ENCODE data around the gene PLA2G6. TPM values are rescaled to one million over a fixed set of nuclear protein-coding genes. Genes with fewer than 3 reads are reported as not detected.

PLA2G6 gene
- total RNA-seq, 1 experiment from 2014 or later, result 6.0 TPM

Other genes starting within 250 kb of the PLA2G6 start
- 0.52 and 0.69 TPM in 2 replicates for gene C22orf23, start 228.2 kb downstream of the PLA2G6 start, total RNA-seq (2014; rRNA removed)
- gene POLR2F, start 228.1 kb downstream of the PLA2G6 start, total RNA-seq (2014; rRNA removed), result 177 and 238 TPM in 2 replicates
- 1.1 TPM in 1 of 2 replicates, not detected in the other for gene SOX10, start 197.3 kb downstream of the PLA2G6 start, total RNA-seq (2014; rRNA removed)
- 41.7 and 45.5 TPM in 2 replicates for gene PICK1, start 124.4 kb downstream of the PLA2G6 start, total RNA-seq (2014; rRNA removed)
- not detected in 2 replicates for gene SLC16A8, start 97.6 kb downstream of the PLA2G6 start, total RNA-seq (2014; rRNA removed)
- gene BAIAP2L2, start 71.1 kb downstream of the PLA2G6 start, total RNA-seq (2014; rRNA removed), result 0.80 TPM in 1 of 2 replicates, not detected in the other
- 72.6 and 112 TPM in 2 replicates for gene MAFF, start 20.2 kb upstream of the PLA2G6 start, total RNA-seq (2014; rRNA removed)
- gene TMEM184B, start 91.2 kb upstream of the PLA2G6 start, total RNA-seq (2014; rRNA removed), result 37.5 and 43.8 TPM in 2 replicates
- 147 and 179 TPM in 2 replicates for gene CSNK1E, start 135.6 kb upstream of the PLA2G6 start, total RNA-seq (2014; rRNA removed)

Data from PC-3 (cell line).